Measurements from ENCODE around the gene TET1.

Gene TET1

GRCh38 chr10:68537796-68538195 is 22.3 kb upstream of the TET1 start:
- no peak for DNase-seq (ENCODE audit: low read depth)
- no peak for TF ChIP-seq CTCF (conservative IDR thresholded peaks at IDR 0.05; ENCODE audit: low read length)
- no peak overlapping the region for H3K4me3 ChIP-seq (ENCODE audit: low read length)

GRCh38 chr10:68543004-68543918 is 16.9 kb upstream of the TET1 start:
- TF ChIP-seq CTCF (conservative IDR thresholded peaks at IDR 0.05; ENCODE audit: low read length), result no peak
- H3K4me3 ChIP-seq (ENCODE audit: low read length), result no peak overlapping the region
- peak; percentile 53 for DNase-seq (ENCODE audit: low read depth)

- TF ChIP-seq CTCF (conservative IDR thresholded peaks at IDR 0.05; ENCODE audit: low read length), result peak; percentile 99
- DNase-seq (ENCODE audit: low read depth), result peak; percentile 85
- H3K4me3 ChIP-seq (ENCODE audit: low read length), result no peak overlapping the region
Observed at GRCh38 chr10:68550747-68551411, 9.3 kb upstream of the TET1 start.

GRCh38 chr10:68553138-68553537 is 7.0 kb upstream of the TET1 start:
- H3K4me3 ChIP-seq (ENCODE audit: low read length), result no peak overlapping the region
- no peak for DNase-seq (ENCODE audit: low read depth)
- no peak for TF ChIP-seq CTCF (conservative IDR thresholded peaks at IDR 0.05; ENCODE audit: low read length)

- no peak for DNase-seq (ENCODE audit: low read depth)
- no peak overlapping the region for H3K4me3 ChIP-seq (ENCODE audit: low read length)
- TF ChIP-seq CTCF (conservative IDR thresholded peaks at IDR 0.05; ENCODE audit: low read length), result no peak
Observed at GRCh38 chr10:68553599-68553998, 6.5 kb upstream of the TET1 start.

- no peak for DNase-seq (ENCODE audit: low read depth)
- no peak for TF ChIP-seq CTCF (conservative IDR thresholded peaks at IDR 0.05; ENCODE audit: low read length)
- no peak overlapping the region for H3K4me3 ChIP-seq (ENCODE audit: low read length)
Observed at GRCh38 chr10:68558478-68558877, 1.7 kb upstream of the TET1 start.

- no peak overlapping the region for H3K4me3 ChIP-seq (ENCODE audit: low read length)
- TF ChIP-seq CTCF (conservative IDR thresholded peaks at IDR 0.05; ENCODE audit: low read length), result no peak
- no peak for DNase-seq (ENCODE audit: low read depth)
Observed at GRCh38 chr10:68559251-68559650, 886 bp upstream of the TET1 start.

Data from AG10803 (cell line).